Measurements from ENCODE around the gene ACSS1.

The ACSS1 gene

GRCh38 chr20:25058847-25059810 lies 1.2 kb upstream of the ACSS1 start:
- DNase-seq: peak; percentile 19

- DNase-seq: peak; percentile 9
These were observed 497 bp downstream of the ACSS1 start for GRCh38 chr20:25057234-25058050.

- DNase-seq: no peak
These were observed 1.2 kb downstream of the ACSS1 start for GRCh38 chr20:25056690-25057233.

GRCh38 chr20:25055711-25056495 lies 2.0 kb downstream of the ACSS1 start:
- no peak for DNase-seq

GRCh38 chr20:25054995-25055629 lies 2.8 kb downstream of the ACSS1 start:
- no peak for DNase-seq

GRCh38 chr20:25054096-25054820 lies 3.7 kb downstream of the ACSS1 start:
- no peak for DNase-seq

GRCh38 chr20:25053255-25054031 lies 4.5 kb downstream of the ACSS1 start:
- DNase-seq: no peak

GRCh38 chr20:25052255-25053194 lies 5.4 kb downstream of the ACSS1 start:
- no peak for DNase-seq

- DNase-seq: no peak
These were observed 6.4 kb downstream of the ACSS1 start for GRCh38 chr20:25051386-25052155.

- DNase-seq: no peak
These were observed 7.2 kb downstream of the ACSS1 start for GRCh38 chr20:25050501-25051350.

- DNase-seq: no peak
These were observed 7.9 kb downstream of the ACSS1 start for GRCh38 chr20:25050082-25050481.

GRCh38 chr20:25049261-25050060 lies 8.5 kb downstream of the ACSS1 start:
- DNase-seq: no peak

GRCh38 chr20:25048519-25048952 lies 9.4 kb downstream of the ACSS1 start:
- DNase-seq: no peak

GRCh38 chr20:25047766-25048165 lies 10.2 kb downstream of the ACSS1 start:
- DNase-seq: no peak

- no peak for DNase-seq
These were observed 10.9 kb downstream of the ACSS1 start for GRCh38 chr20:25046736-25047666.
